HG03196 (cell line): ENCODE results near the gene LIN37.

Source experiments
- ATAC-seq: cut with Tn5 transposase; IDR thresholded peaks from one replicate; pipeline ENCODE4 v1.9.1; 2021; ENCODE audit not compliant: unreplicated experiment

Gene LIN37

GRCh38 chr19:35751839-35752745 lies 3.7 kb downstream of the LIN37 start:
- no peak for ATAC-seq

- no peak for ATAC-seq
These were observed 4.5 kb downstream of the LIN37 start for GRCh38 chr19:35752746-35753350.

GRCh38 chr19:35753634-35754369 lies 5.4 kb downstream of the LIN37 start:
- no peak for ATAC-seq

DNA sequence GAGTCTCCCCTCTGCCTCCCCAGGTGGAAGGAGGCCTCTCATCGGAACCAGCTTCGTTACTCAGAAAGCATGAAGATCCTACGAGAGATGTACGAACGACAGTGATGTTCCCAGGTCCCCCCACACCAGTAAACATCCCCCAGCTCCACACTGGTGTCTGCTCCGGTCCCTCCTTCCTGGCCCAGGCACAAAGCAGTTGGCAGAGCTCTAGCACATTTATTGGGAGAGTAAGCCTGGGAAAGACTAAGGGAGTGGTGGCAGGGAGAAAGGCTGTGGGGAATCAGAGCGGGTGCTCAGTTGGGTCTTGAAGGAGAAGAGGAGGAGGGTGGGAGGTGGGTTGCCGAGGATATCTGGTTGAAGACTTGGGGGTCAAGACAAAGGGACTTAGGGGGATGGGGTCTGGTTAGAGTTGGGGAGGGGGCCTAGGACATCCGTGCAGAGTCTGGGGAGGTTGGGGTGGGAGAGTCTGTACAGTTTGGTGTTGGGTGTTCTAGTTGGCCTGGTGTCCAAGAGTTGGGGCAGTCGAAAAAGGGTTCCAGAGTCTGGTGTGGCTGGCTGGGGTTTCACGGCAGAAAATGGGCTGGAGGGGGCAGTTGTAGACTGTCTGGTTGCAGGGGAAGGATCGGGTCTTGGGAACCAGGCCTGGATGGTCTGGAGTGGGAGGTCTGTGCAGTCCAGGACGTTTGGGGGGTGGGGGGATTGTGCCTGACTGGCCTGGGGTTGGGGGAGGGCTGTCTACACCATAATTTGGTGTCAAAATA lies 6.2 kb downstream of the LIN37 start:
- no peak for ATAC-seq

- no peak for ATAC-seq
These were observed 6.8 kb downstream of the LIN37 start for GRCh38 chr19:35755131-35755549.

DNA sequence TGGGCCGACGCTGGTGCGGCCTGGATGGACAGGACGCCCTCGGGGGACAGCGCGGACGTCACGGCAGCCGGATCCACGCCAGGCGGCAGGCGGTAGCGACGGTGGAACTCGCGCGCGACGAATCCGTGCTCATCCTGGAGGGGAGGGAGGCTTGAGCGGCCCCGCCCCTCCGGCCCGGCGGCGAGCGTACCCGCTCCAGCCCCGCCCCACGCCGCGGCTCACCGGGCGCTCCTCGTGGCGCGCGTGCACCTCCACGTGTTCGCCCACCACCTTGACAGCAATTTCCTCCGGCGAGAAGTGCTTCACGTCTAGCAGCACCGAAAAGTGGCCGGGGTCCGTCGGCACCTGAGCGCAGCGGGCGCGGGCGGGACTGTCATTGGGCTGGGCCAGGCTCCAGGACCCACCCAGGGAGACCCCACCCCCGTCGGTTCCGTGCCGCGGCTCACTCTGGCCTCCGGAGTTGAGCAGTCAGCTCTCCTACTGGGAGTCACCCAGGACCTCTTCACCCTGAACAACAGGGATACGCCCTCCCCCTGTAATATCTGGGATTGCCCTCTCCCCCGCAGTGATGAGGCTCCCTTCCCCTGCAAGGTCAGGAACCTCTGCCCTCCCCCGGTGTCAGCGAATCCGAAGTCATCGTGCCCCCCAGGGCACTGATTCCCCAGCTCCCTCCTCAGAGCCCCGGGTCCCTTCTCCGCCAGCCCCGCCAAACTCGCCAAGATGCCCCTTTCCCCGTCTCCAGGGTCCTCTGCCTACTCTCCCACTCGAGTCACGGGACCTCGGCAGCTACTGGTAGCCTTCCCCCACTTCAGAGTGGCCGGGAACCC lies 7.4 kb downstream of the LIN37 start:
- no peak for ATAC-seq

DNA sequence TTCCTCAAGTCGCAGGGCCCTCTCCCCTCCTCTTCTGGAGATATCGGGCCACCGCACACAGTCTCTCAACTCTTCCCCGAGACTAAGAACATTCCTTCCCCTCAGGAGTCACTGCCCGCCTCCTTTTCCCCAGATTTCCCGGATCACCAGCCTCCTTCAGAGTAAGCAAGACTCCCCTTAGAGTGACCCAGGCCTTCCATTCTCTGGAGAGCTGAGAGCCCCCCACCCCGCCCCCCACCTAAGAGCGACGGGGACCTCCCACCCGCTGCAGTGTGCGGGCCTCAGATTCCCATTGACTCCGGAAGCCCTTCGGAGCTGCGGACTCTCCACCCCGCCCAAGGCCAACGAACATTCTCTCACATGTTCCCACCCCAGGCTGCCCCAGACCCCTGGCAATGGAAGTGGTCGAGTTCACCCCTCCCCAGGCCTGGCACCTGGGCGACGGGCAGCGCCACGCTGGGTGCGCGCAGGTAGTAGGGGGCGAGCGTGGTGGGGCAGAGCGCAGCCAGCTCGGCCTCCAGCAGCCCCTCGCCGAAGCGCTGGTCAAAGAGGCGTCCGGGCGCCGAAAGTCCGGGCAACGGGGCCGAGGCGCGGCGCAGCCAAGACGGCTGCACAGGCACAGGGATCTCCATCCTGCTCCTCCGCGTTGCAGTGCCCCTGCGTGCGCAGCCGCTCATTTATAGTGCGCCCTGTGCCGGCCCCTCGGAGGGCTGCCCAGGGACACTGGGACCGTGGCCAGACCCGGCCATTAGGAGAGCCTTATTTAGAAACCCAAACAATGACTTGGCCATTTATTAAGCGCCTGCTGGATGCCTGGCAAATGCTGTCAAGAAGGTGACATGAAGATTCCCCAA lies 8.2 kb downstream of the LIN37 start, which contains the start of gene HSPB6:
Gene HSPB6, minus strand, starts transcription at position 653 of the 854 bp plus-strand sequence. Its CDS starts 21 bp downstream, at position 632.
- no peak for ATAC-seq

DNA sequence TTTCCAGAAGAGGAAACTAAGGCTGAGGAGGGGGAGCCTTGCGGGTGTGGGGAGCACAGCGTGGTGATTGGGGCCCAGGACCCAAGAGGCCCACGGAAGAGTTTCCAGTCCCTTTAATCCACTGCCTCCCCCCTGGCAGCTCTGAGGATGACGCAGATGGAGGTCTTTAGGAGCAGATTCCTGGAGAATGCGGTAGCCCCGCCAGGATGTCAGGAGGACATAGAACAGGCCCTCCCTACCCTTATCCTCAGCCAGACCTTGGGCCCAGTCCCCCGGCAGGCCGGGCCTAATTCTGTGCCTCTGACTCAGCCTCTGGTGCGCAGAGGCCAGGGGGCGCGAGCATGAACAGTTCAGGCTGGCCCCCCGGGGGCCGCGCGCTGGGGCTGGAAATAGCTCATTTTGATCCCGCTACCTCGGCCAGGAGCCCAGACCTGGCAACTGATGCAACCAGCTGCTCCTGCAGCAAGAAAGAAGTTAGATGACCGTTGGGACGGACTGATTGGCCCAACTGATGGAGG lies 8.9 kb downstream of the LIN37 start:
- peak; percentile 13 for ATAC-seq

GRCh38 chr19:35757749-35758608 lies 9.6 kb downstream of the LIN37 start, which contains the start of gene PROSER3:
TSS of gene PROSER3 (plus strand) at chr19:35758176. CDS start at chr19:35758216, 40 bp downstream.
- peak; percentile 88 for ATAC-seq

- ATAC-seq, result no peak
These were observed 11.3 kb downstream of the LIN37 start for GRCh38 chr19:35759697-35760096.

DNA sequence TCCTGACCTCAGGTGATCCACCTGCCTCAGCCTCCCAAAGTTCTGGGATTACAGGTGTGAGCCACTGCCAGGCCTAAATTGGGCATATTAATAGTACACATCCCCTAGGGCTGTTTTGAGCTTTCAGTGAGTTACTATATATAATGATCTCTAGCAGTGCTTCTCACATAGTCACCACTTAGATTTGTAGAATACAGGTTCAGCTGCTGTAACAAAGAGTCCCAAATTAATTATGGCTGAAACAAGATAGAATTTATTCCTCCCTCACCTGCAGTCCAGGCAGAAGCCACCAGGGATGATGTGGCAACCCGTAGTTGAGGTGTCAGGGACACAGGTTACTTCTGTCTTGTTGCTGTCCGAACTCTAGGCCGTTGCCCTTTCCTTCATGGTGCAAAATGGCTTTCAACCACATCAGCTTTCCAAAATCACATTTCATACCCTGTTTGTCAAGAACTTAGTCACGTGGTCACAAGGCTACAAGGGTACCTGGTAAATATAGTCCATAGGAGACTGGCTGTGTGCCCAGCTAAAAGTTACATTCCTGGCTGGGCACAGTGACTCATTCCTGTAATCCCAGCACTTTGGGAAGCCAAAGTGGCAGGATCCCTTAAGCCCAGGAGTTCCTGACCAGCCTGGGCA lies 12.5 kb downstream of the LIN37 start:
- no peak for ATAC-seq

- no peak for ATAC-seq
These were observed 16.3 kb downstream of the LIN37 start for GRCh38 chr19:35764432-35765315.

DNA sequence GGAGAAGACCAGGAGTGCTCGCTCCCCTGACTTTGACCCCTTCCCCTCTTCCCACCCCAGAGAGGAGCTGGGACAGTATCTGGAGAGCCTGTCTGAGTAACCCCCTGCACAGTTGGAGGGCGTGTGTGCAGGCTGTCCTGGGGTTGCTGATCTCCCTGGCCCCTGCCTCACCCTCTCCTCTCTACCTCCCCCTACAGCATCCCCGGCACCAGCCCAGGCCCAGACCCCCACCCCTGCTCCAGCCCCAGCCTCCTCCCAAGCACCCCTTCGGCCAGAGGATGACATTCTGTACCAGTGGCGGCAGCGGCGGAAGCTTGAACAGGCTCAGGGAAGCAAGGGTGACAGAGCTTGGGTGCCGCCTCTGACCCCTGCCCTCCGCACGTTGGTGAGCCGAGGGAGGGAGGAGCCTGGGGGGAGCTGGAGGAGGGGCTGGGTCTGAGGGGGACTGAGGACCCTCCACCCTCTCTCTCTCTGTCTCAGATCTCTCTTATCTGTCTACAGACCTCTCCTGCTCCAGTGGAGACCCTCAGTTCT lies 18.3 kb downstream of the LIN37 start:
- ATAC-seq, result no peak

DNA sequence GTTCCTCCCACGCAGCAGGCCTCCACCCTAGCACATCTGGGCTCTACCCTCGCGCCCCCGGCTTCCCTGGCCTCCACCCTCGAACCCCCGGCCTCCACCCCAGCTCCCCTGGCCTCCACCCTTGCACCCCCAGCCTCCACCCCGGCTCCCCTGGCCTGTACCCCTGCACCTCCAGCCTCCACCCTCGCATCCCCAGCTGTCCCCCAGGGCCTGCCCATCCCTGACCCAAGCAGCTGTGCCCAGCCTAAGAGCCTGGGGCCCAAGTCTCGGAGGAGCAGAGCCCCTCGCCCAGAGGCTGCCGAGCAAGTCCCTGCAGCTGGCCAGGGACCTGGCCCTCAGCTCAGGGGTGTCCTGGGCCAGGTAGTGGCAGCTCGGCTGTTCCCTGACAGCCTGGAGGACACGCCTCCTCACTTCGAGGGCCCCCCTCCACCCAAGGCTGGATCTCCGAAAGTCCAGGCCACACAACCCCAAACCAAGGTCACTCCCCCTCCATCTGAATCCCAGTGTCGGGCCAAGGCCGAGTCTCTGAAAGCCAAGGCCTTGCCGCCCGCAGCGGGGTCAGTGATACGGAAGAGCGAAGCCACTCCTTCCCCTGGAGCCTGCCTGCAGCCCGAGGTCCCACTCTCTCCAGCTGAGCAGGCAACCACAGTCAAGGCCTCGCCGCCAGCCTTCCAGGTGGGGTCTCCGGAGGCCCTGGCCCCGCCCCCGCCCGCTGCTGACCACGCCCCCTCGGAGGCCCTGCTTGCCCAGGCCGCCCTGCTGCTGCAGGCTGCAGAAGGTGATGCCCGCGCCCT lies 19.1 kb downstream of the LIN37 start:
- ATAC-seq, result no peak

GRCh38 chr19:35768082-35768421 lies 19.7 kb downstream of the LIN37 start:
- no peak for ATAC-seq
